SU-DHL-6 (cell line): Measurements from ENCODE around the gene CALCB.

ENCODE experiments used
- H2AFZ ChIP-seq: fragments of 200-600 bp; sonication (generic); 2 replicates; pipeline ENCODE4 v1.6.1; 2014; ENCODE audit warnings: low read depth, mild to moderate bottlenecking, moderate library complexity, mixed read lengths, antibody characterized with exemption, low read length; ENCODE audit not compliant: severe bottlenecking
- H3F3A ChIP-seq: fragments of 200-600 bp; shearing (Covaris generic); 2 replicates; pipeline ENCODE4 v1.6.0; 2016; ENCODE audit warnings: antibody characterized with exemption, mild to moderate bottlenecking; ENCODE audit not compliant: insufficient read depth
- H3K27ac ChIP-seq: fragments of 200-600 bp; sonication (generic); 2 replicates; pipeline ENCODE4 v1.5.1; 2016; ENCODE audit warnings: low read depth, mild to moderate bottlenecking, low read length, moderate library complexity, mixed read lengths
- H3K27me3 ChIP-seq: fragments of 200-600 bp; sonication (generic), shearing (Covaris generic); 2 replicates; pipeline ENCODE4 v1.6.0; 2014; ENCODE audit warnings: mild to moderate bottlenecking, low read length
- H3K36me3 ChIP-seq: fragments of 200-600 bp; sonication (generic); 2 replicates; pipeline ENCODE4 v1.6.1; 2014; ENCODE audit warnings: mild to moderate bottlenecking, low read length, mixed read lengths
- H3K4me2 ChIP-seq: fragments of 300-600, 200-600 bp; shearing (Covaris generic), sonication (generic); 2 replicates; pipeline ENCODE4 v1.6.0; 2014; ENCODE audit warnings: low read length, low read depth, mild to moderate bottlenecking; ENCODE audit not compliant: poor library complexity, severe bottlenecking
- H3K4me3 ChIP-seq: fragments of 200-600 bp; sonication (generic); 2 replicates; pipeline ENCODE4 v1.5.1; 2014; ENCODE audit warnings: antibody characterized with exemption, low read length, mild to moderate bottlenecking, mixed read lengths; ENCODE audit not compliant: insufficient read depth, poor library complexity, severe bottlenecking
- H3K79me2 ChIP-seq: fragments of 200-600 bp; sonication (generic); 2 replicates; pipeline ENCODE4 v1.6.1; 2014; ENCODE audit warnings: mild to moderate bottlenecking, low read length, moderate library complexity; ENCODE audit not compliant: insufficient read depth
- H3K9ac ChIP-seq: fragments of 200-600 bp; sonication (generic); 2 replicates; pipeline ENCODE4 v1.7.0; 2014; ENCODE audit warnings: mild to moderate bottlenecking, low read length
- H3K9me2 ChIP-seq: fragments of 200-600 bp; sonication (generic); replicated peaks from 2 replicates; pipeline ENCODE4 v1.6.1; 2014; ENCODE audit warnings: low read length; ENCODE audit not compliant: insufficient read depth
- H3K9me3 ChIP-seq: fragments of 200-600 bp; sonication (generic); 2 replicates; pipeline ENCODE4 v1.6.1; 2014; ENCODE audit warnings: low read length, mixed read lengths; ENCODE audit not compliant: insufficient read depth
- H4K20me1 ChIP-seq: fragments of 200-600 bp; sonication (generic); 2 replicates; pipeline ENCODE4 v1.6.1; 2014; ENCODE audit warnings: low read depth, mild to moderate bottlenecking, antibody characterized with exemption, low read length, moderate library complexity, mixed read lengths
- CTCF ChIP-seq: fragments of 200-600 bp; sonication (generic); IDR thresholded peaks from one replicate; pipeline ENCODE4 v1.5.1; 2017; ENCODE audit warnings: antibody characterized with exemption, mild to moderate bottlenecking, low read length, moderate library complexity; ENCODE audit not compliant: insufficient read depth, poor library complexity, severe bottlenecking
- EZH2phosphoT487 ChIP-seq: fragments of 200-600 bp; sonication (generic), shearing (Covaris generic); conservative IDR thresholded peaks from 2 replicates; pipeline ENCODE4 v1.6.1; 2018; ENCODE audit warnings: mild to moderate bottlenecking, antibody characterized with exemption, low read length, moderate library complexity, mixed read lengths

The CALCB gene

GRCh38 chr11:15118431-15118830, 45.0 kb downstream of the CALCB start:
- H3F3A ChIP-seq: no peaks in the 10 kb centered on the region
- H3K4me2 ChIP-seq: no peak overlapping the region
- no peaks in the 10 kb centered on the region for H3K36me3 ChIP-seq
- H3K4me3 ChIP-seq: no peak overlapping the region
- no peaks in the 10 kb centered on the region for H3K9me3 ChIP-seq
- no peaks in the 10 kb centered on the region for H3K79me2 ChIP-seq
- no peaks in the 10 kb centered on the region for H3K9me2 ChIP-seq
- no peak for TF ChIP-seq EZH2phosphoT487
- TF ChIP-seq CTCF: no peak
- H3K27ac ChIP-seq: no peak overlapping the region
- H3K27me3 ChIP-seq: no peaks in the 10 kb centered on the region
- H3K9ac ChIP-seq: no peak overlapping the region
- H2AFZ ChIP-seq: no peak overlapping the region
- H4K20me1 ChIP-seq: no peaks in the 10 kb centered on the region

DNA sequence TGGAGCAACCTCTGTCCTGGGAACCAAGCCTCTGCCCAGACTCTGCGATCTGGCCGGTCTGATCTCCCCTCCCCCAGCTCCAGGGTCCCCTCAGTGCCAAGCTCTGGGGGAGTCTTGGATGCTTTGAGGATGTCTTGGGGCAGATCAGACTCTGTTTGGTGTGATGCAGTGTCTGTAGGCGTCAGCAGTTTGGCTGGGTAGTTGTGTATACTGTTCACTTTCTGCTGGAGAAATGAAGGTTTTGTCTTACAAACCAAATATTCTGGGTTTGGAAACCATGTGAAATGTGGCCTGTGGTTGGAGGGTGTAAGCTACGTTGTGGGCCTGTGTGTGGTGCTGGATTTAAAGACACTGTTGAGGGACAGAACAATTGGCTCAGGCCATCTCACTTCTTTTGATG, 46.0 kb downstream of the CALCB start:
- TF ChIP-seq CTCF (no peak), EZH2phosphoT487 (no peak)
- Histone ChIP-seq H4K20me1 (no peaks in the 10 kb centered on the region), H3K79me2 (no peaks in the 10 kb centered on the region), H2AFZ (no peak overlapping the region), H3F3A (no peaks in the 10 kb centered on the region), H3K27me3 (no peaks in the 10 kb centered on the region), H3K4me2 (no peak overlapping the region), H3K27ac (no peak overlapping the region), H3K9me3 (no peaks in the 10 kb centered on the region), H3K4me3 (no peak overlapping the region), H3K9ac (no peak overlapping the region), H3K9me2 (no peaks in the 10 kb centered on the region), H3K36me3 (no peaks in the 10 kb centered on the region)

GRCh38 chr11:15119826-15120225, 46.4 kb downstream of the CALCB start:
- no peak overlapping the region for H3K4me3 ChIP-seq
- no peak for TF ChIP-seq CTCF
- no peak for TF ChIP-seq EZH2phosphoT487
- no peaks in the 10 kb centered on the region for H3K79me2 ChIP-seq
- H3F3A ChIP-seq: no peaks in the 10 kb centered on the region
- H3K27ac ChIP-seq: no peak overlapping the region
- no peaks in the 10 kb centered on the region for H4K20me1 ChIP-seq
- no peaks in the 10 kb centered on the region for H3K36me3 ChIP-seq
- H3K9me3 ChIP-seq: no peaks in the 10 kb centered on the region
- no peak overlapping the region for H2AFZ ChIP-seq
- no peak overlapping the region for H3K9ac ChIP-seq
- H3K4me2 ChIP-seq: no peak overlapping the region
- H3K9me2 ChIP-seq: no peaks in the 10 kb centered on the region
- H3K27me3 ChIP-seq: no peaks in the 10 kb centered on the region

DNA sequence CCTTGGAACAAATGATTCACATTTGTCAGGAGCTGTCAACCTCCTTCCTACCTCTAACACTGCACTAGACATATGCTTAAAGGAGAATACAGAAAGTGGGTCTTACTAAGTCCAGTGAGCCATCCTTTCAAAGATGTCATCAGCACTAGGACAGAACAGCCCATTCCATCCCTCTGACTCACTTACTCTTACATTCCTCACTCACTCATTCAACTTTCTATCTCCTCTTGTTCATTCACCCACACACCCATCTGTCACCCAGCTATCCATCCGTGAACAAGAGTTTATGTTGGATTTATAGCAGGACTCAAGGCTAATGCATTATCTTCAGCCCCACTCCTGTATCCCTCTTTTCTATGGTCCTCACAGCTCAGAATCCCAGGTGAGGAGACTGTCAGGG, 50.5 kb downstream of the CALCB start:
- no peak overlapping the region for H3K4me2 ChIP-seq
- no peak overlapping the region for H3K9ac ChIP-seq
- H3K27me3 ChIP-seq: no peaks in the 10 kb centered on the region
- H4K20me1 ChIP-seq: no peaks in the 10 kb centered on the region
- H3K9me2 ChIP-seq: no peaks in the 10 kb centered on the region
- H2AFZ ChIP-seq: no peak overlapping the region
- no peak overlapping the region for H3K4me3 ChIP-seq
- no peak overlapping the region for H3K27ac ChIP-seq
- no peaks in the 10 kb centered on the region for H3K79me2 ChIP-seq
- TF ChIP-seq EZH2phosphoT487 (no peak), CTCF (no peak)
- H3K36me3 ChIP-seq: no peaks in the 10 kb centered on the region
- no peaks in the 10 kb centered on the region for H3F3A ChIP-seq
- no peaks in the 10 kb centered on the region for H3K9me3 ChIP-seq
